K562 (cell line): Measurements from ENCODE around the gene EME1. TPM values are rescaled to one million over a fixed set of nuclear protein-coding genes. Genes with fewer than 3 reads are reported as not detected.

Experiments
- BDP1 ChIP-seq: IDR thresholded peaks from 3 replicates; pipeline ENCODE4 v1.6.1; 2011; ENCODE audit not compliant: insufficient read length, insufficient read depth
- BRD4 ChIP-seq: fragments of 200-600 bp; sonication (generic); IDR thresholded peaks from 2 replicates; pipeline ENCODE4 v1.6.1; 2017; ENCODE audit warnings: inconsistent platforms
- CREB3L1 ChIP-seq: fragments of 450-650 bp; IDR thresholded peaks from 2 replicates; pipeline ENCODE4 v1.6.1; 2014; ENCODE audit warnings: low read depth, mild to moderate bottlenecking, moderate library complexity, borderline replicate concordance
- CTBP1 ChIP-seq: fragments of 450-650 bp; IDR thresholded peaks from 2 replicates; pipeline ENCODE4 v1.6.1; 2016; ENCODE audit warnings: borderline replicate concordance
- DPF2 ChIP-seq: fragments of 450-650 bp; IDR thresholded peaks from 2 replicates; pipeline ENCODE4 v1.6.1; 2016
- LCOR ChIP-seq: sonication (generic); formaldehyde crosslinking; IDR thresholded peaks from 2 replicates; pipeline ENCODE4 v1.8.0; 2022; ENCODE audit warnings: mild to moderate bottlenecking, missing genetic modification reagents
- NCOA6 ChIP-seq: fragments of 450-650 bp; IDR thresholded peaks from 2 replicates; pipeline ENCODE4 v1.6.1; 2017; ENCODE audit warnings: mild to moderate bottlenecking
- RNF2 ChIP-seq: sonication (generic); IDR thresholded peaks from 2 replicates; pipeline ENCODE4 v1.6.1; 2016
- SAP30 ChIP-seq: fragments of 200-600 bp; sonication (generic); IDR thresholded peaks from 2 replicates; pipeline ENCODE4 v1.6.1; 2012; ENCODE audit warnings: borderline replicate concordance, low read depth, mild to moderate bottlenecking, moderate library complexity, low read length, control low read depth, inconsistent platforms; ENCODE audit not compliant: insufficient read depth, poor library complexity, severe bottlenecking
- SP1 ChIP-seq: sonication (generic); formaldehyde crosslinking; IDR thresholded peaks from 2 replicates; pipeline ENCODE4 v1.8.1; 2022; ENCODE audit warnings: mild to moderate bottlenecking, missing genetic modification reagents
- TBP ChIP-seq: optimal IDR thresholded peaks from 2 replicates; pipeline ENCODE3; 2011; ENCODE audit warnings: low read depth, low read length, improper control_type of control experiment
- TFAM ChIP-seq: fragments of 250-450 bp; sonication (Bioruptor Pico); conservative IDR thresholded peaks from 2 replicates; pipeline ENCODE4 v1.5.0; 2021; ENCODE audit warnings: mild to moderate bottlenecking, moderate library complexity
- TRIM28 ChIP-seq: fragments of 450-650 bp; IDR thresholded peaks from 2 replicates; pipeline ENCODE4 v1.6.1; 2017
- ZFP1 ChIP-seq: fragments of 450-650 bp; formaldehyde crosslinking; IDR thresholded peaks from 2 replicates; pipeline ENCODE4 v1.4.0; 2020; ENCODE audit warnings: mild to moderate bottlenecking, mixed read lengths
- ZMIZ1 ChIP-seq, 2 experiments: fragments of 150-350 bp in 1 of 2; IDR thresholded peaks; 2 replicates each; pipeline ENCODE4 v1.6.1; 2012 to 2016; ENCODE audit warnings: low read depth in 2 of 2, low read length in 2 of 2, mild to moderate bottlenecking in 1 of 2, moderate library complexity in 1 of 2
- ZNF124 ChIP-seq: sonication (generic); formaldehyde crosslinking; IDR thresholded peaks from 2 replicates; pipeline ENCODE4 v1.8.1; 2022; ENCODE audit warnings: missing genetic modification reagents
- ZNF316 ChIP-seq: fragments of 450-650 bp; IDR thresholded peaks from 2 replicates; pipeline ENCODE4 v1.6.1; 2016
- ZNF354B ChIP-seq: fragments of 250-450 bp; sonication (Bioruptor Pico); IDR thresholded peaks from 2 replicates; pipeline ENCODE4 v1.4.0; 2020
- polyA plus RNA-seq, 8 experiments: library from polyadenylated mRNA; depleted of rRNA in 4 of 8; stranded (reverse) in 5 of 8; unstranded in 3 of 8; fragments of >200 nt; fragmentation: Nextera tagmentation in 2 of 8; fragmentation: Illumina TruSeq in 1 of 8; extraction: Ambion mirVana in 2 of 8; extraction: Trizol in 1 of 8; gene quantifications; 2 replicates each; pipeline versions ENCODE4 v1.2.1 to v1.2.3, GENCODE V29; 2011 to 2014; ENCODE audit warnings: inconsistent platforms in 1 of 8, missing spikeins in 1 of 8
- total RNA-seq, 7 experiments: library from RNA; depleted of rRNA in 6 of 7; stranded (reverse); fragments of >200 nt in 6 of 7; fragmentation: Illumina TruSeq in 2 of 7; extraction: Trizol in 2 of 7; gene quantifications; 2 replicates each; pipeline versions ENCODE4 v1.2.1 to v1.2.3, GENCODE V29; 2011 to 2021; ENCODE audit warnings: low replicate concordance in 1 of 7

The EME1 gene
- total and polyA plus RNA-seq, 9 of the 15 experiments (the other 6 are each of a cell fraction or from before 2014, with no cell fraction given), result 14.6 to 44.1 (median 24.0) TPM

- TF ChIP-seq ZMIZ1 (IDR thresholded peaks at IDR 0.05; ENCODE audit: low read depth in 2 of 2, low read length in 2 of 2) (peak in 1 of 2 experiments; percentile 76; a peak in 2 of 4 replicates), SP1 (CRISPR knock-in tag) (peak; percentile 63; the same call in 1 of the 2 replicates), DPF2 (peak; percentile 95), TRIM28 (0 out of 2 replicates have a peak, but pooled peaks have one; percentile 63), ZNF124 (CRISPR knock-in tag) (no peak), LCOR (peak; percentile 94), CREB3L1 (peak; percentile 94), BDP1 (no peak), CTBP1 (peak; percentile 66; the same call in 1 of the 2 replicates), TFAM (no peak), ZNF354B (CRISPR knock-in tag) (no peak), ZFP1 (CRISPR knock-in tag) (no peak), RNF2 (no peak; the same call in 1 of the 2 replicates), TBP (no peak), NCOA6 (no peak), ZNF316 (no peak), SAP30 (no peak), BRD4 (no peak)
Measured at GRCh38 chr17:50361561-50362480, 11.2 kb upstream of the EME1 start (continued).
